ENCODE data around the gene GRIA2. TPM values are rescaled to one million over a fixed set of nuclear protein-coding genes. Genes with fewer than 3 reads are reported as not detected.

GRIA2 gene
- total RNA-seq, 1 experiment from 2014 or later, result not detected

DNA sequence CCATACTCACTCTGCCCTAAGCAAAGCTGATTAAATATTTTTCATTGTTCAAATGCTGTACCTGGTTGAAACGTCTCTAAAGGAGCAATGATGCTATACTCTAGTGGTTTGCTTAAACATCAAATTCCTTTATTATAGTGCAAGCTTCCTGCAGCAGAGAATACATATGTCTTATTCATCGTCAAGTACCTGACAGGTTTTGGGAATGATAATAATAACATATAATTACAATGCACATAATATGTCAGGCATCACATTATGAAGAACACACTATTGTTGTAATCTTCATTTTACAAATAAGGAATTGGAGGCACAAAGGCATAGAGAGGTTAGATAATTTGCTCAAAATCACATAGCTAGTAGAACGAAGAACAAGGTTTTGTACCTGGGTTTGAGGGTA is 151.6 kb downstream of the GRIA2 start:
- no peak for DNase-seq (ENCODE audit: low spot score)

GRCh38 chr4:157372567-157372966 is 152.0 kb downstream of the GRIA2 start:
- DNase-seq (ENCODE audit: low spot score), result no peak

GRCh38 chr4:157389741-157390140 is 169.2 kb downstream of the GRIA2 start:
- no peak for DNase-seq (ENCODE audit: low spot score)

DNA sequence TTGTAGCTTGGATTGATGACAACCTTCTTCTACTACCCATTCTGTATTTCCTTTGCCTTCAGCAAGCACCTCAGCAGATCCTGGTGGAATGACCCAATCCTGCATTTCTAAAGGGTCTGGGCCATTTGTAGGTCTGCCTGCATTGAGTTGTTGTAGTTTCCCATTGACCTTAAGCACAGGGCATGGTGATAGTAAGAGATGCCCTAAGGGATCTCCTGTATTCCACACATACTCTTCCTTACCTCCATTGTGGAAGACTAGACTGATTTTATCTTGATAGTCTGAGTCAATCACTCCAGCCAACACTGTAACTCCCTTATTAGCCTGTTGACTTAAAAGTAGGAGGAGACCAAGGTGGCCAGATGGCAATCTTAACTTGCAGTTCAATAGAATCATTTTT is 184.5 kb downstream of the GRIA2 start:
- no peak for DNase-seq (ENCODE audit: low spot score)

Small RNAs within 50 kb of the gene (small RNA-seq; reads per million reads assigned to genes)
- gene RNU6-582P, result not detected

Other genes starting within 250 kb of the GRIA2 start
- gene PDGFC, start 248.9 kb upstream of the GRIA2 start, total RNA-seq (2014; rRNA removed; shearing (Covaris generic)), result 15.4 and 17.0 TPM in 2 replicates
- not detected in 2 replicates for gene GLRB, start 144.6 kb upstream of the GRIA2 start, total RNA-seq (2014; rRNA removed; shearing (Covaris generic))